ENCODE measurements around the gene ZNF341. TPM values are rescaled to one million over a fixed set of nuclear protein-coding genes. Genes with fewer than 3 reads are reported as not detected.
"Not testable (repeated sequence)": the region's sequence is repeated elsewhere in the genome, so short reads cannot be mapped to it uniquely, and the experiment has no call there.

ZNF341 gene
- polyA plus RNA-seq, 1 donor, result 3.3 TPM

GRCh38 chr20:33751775-33752174 is 20.0 kb downstream of the ZNF341 start:
- no CpG with 5 or more reads among the region's 4 CpGs for WGBS (ENCODE audit: insufficient coverage, low lambda C conversion rate)
- no peaks in the 10 kb centered on the region for H3K9me3 ChIP-seq (ENCODE audit: control insufficient read depth, low read depth, low read length)
- H3K27ac ChIP-seq (ENCODE audit: low read length), result no peak overlapping the region
- DNase-seq, result no peak
- no peaks in the 10 kb centered on the region for H3K4me1 ChIP-seq (ENCODE audit: control insufficient read depth, insufficient read depth, low read length)
- peaks cover 10% of the 10 kb centered on the region for H3K36me3 ChIP-seq (ENCODE audit: control insufficient read depth, insufficient read depth, low read length)
- H3K27me3 ChIP-seq (ENCODE audit: control insufficient read depth, insufficient read depth, low read length), result no peaks in the 10 kb centered on the region
- H3K4me3 ChIP-seq (ENCODE audit: low read length), result no peak overlapping the region

DNA sequence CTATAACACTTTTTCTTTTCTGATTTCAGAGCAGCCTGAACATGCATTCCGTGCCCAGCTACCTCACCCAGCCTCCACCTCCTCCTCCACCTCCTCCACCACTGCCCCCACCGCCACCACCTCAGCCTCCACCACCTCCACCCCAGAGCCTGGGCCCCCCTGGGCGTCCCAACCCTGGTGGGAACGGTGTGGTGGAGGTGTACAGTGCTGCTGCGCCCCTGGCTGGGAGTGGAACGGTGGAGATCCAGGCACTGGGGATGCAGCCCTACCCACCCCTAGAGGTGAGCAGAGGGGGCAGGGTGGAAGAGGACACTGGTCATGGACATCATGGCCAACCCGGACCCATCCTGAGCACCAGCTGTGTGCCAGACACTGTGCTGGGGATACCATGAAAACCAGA is 21.3 kb downstream of the ZNF341 start:
- H3K36me3 ChIP-seq (ENCODE audit: control insufficient read depth, insufficient read depth, low read length), result peaks cover 17% of the 10 kb centered on the region
- no peaks in the 10 kb centered on the region for H3K4me1 ChIP-seq (ENCODE audit: control insufficient read depth, insufficient read depth, low read length)
- no peak for DNase-seq
- H3K27ac ChIP-seq (ENCODE audit: low read length), result no peak overlapping the region
- no CpG with 5 or more reads among the region's 7 CpGs for WGBS (ENCODE audit: insufficient coverage, low lambda C conversion rate)
- no peak overlapping the region for H3K4me3 ChIP-seq (ENCODE audit: low read length)
- no peaks in the 10 kb centered on the region for H3K27me3 ChIP-seq (ENCODE audit: control insufficient read depth, insufficient read depth, low read length)
- peaks cover 4% of the 10 kb centered on the region for H3K9me3 ChIP-seq (ENCODE audit: control insufficient read depth, low read depth, low read length)

DNA sequence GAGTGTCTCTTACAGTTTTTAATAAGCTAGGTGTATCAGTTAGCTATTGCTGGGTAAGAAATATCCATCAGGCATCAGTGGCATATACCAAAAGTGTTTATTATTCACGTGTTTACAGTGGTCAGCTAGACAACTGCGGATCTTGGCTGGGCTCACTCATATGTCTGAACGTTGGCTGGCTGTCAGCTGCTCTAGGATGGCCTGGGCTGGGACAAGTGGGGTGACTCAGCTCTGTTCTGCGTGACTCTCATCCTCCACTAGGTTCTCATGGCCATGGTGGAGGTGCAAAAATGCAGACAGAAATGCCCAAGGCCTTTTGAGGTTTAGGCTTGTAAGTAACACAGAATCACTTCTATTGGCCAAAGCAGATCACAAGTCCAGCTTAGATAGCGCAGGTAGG is 22.0 kb downstream of the ZNF341 start:
- H3K27me3 ChIP-seq (ENCODE audit: control insufficient read depth, insufficient read depth, low read length), result no peaks in the 10 kb centered on the region
- H3K36me3 ChIP-seq (ENCODE audit: control insufficient read depth, insufficient read depth, low read length), result peaks cover 16% of the 10 kb centered on the region
- H3K9me3 ChIP-seq (ENCODE audit: control insufficient read depth, low read depth, low read length), result peaks cover 4% of the 10 kb centered on the region
- DNase-seq, result no peak
- no peak overlapping the region for H3K27ac ChIP-seq (ENCODE audit: low read length)
- WGBS (ENCODE audit: insufficient coverage, low lambda C conversion rate), result no CpG with 5 or more reads among the region's 5 CpGs
- H3K4me1 ChIP-seq (ENCODE audit: control insufficient read depth, insufficient read depth, low read length), result no peaks in the 10 kb centered on the region
- no peak overlapping the region for H3K4me3 ChIP-seq (ENCODE audit: low read length)

- H3K27me3 ChIP-seq (ENCODE audit: control insufficient read depth, insufficient read depth, low read length); H3K4me3 ChIP-seq (ENCODE audit: low read length); DNase-seq; H3K9me3 ChIP-seq (ENCODE audit: control insufficient read depth, low read depth, low read length); H3K4me1 ChIP-seq (ENCODE audit: control insufficient read depth, insufficient read depth, low read length); H3K27ac ChIP-seq (ENCODE audit: low read length): not testable (repeated sequence)
- WGBS (ENCODE audit: insufficient coverage, low lambda C conversion rate), result no CpG with 5 or more reads among the region's 10 CpGs
- H3K36me3 ChIP-seq (ENCODE audit: control insufficient read depth, insufficient read depth, low read length), result peaks cover 14% of the 10 kb centered on the region
These were observed 24.2 kb downstream of the ZNF341 start for GRCh38 chr20:33755936-33756490.

DNA sequence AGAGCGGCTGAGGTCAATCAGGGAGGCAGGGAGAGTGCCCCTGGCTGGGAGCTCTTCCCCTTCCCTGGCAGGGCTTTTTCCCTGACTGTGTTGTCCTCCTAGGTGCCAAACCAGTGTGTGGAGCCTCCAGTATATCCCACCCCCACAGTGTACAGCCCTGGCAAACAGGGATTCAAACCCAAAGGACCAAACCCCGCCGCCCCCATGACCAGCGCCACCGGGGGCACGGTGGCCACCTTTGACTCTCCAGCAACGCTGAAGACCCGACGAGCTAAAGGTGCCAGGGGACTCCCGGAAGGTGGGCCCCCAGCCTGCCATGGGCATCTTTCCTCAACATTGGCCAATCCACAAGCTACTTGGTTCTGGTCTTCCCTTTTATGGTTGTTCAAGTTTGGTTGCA is 25.2 kb downstream of the ZNF341 start:
- DNase-seq, result no peak
- H3K36me3 ChIP-seq (ENCODE audit: control insufficient read depth, insufficient read depth, low read length), result peaks cover 16% of the 10 kb centered on the region
- no CpG with 5 or more reads among the region's 10 CpGs for WGBS (ENCODE audit: insufficient coverage, low lambda C conversion rate)
- H3K27ac ChIP-seq (ENCODE audit: low read length), result no peak overlapping the region
- no peaks in the 10 kb centered on the region for H3K27me3 ChIP-seq (ENCODE audit: control insufficient read depth, insufficient read depth, low read length)
- no peak overlapping the region for H3K4me3 ChIP-seq (ENCODE audit: low read length)
- no peaks in the 10 kb centered on the region for H3K4me1 ChIP-seq (ENCODE audit: control insufficient read depth, insufficient read depth, low read length)
- H3K9me3 ChIP-seq (ENCODE audit: control insufficient read depth, low read depth, low read length), result peaks cover 4% of the 10 kb centered on the region

- Histone ChIP-seq H3K4me1 (ENCODE audit: control insufficient read depth, insufficient read depth, low read length) (no peaks in the 10 kb centered on the region), H3K9me3 (ENCODE audit: control insufficient read depth, low read depth, low read length) (peaks cover 4% of the 10 kb centered on the region), H3K27ac (ENCODE audit: low read length) (no peak overlapping the region), H3K27me3 (ENCODE audit: control insufficient read depth, insufficient read depth, low read length) (no peaks in the 10 kb centered on the region), H3K4me3 (ENCODE audit: low read length) (no peak overlapping the region), H3K36me3 (ENCODE audit: control insufficient read depth, insufficient read depth, low read length) (peaks cover 16% of the 10 kb centered on the region)
- DNase-seq, result no peak
- WGBS (ENCODE audit: insufficient coverage, low lambda C conversion rate), result no CpG with 5 or more reads among the region's 1 CpG
These were observed 25.7 kb downstream of the ZNF341 start for GRCh38 chr20:33757458-33757857.

- no peaks in the 10 kb centered on the region for H3K4me1 ChIP-seq (ENCODE audit: control insufficient read depth, insufficient read depth, low read length)
- no CpG with 5 or more reads among the region's 13 CpGs for WGBS (ENCODE audit: insufficient coverage, low lambda C conversion rate)
- H3K27me3 ChIP-seq (ENCODE audit: control insufficient read depth, insufficient read depth, low read length), result no peaks in the 10 kb centered on the region
- H3K4me3 ChIP-seq (ENCODE audit: low read length), result no peak overlapping the region
- DNase-seq, result no peak
- no peak overlapping the region for H3K27ac ChIP-seq (ENCODE audit: low read length)
- H3K9me3 ChIP-seq (ENCODE audit: control insufficient read depth, low read depth, low read length), result peaks cover 4% of the 10 kb centered on the region
- H3K36me3 ChIP-seq (ENCODE audit: control insufficient read depth, insufficient read depth, low read length), result peaks cover 9% of the 10 kb centered on the region
These were observed 30.0 kb downstream of the ZNF341 start for GRCh38 chr20:33761698-33762250.

GRCh38 chr20:33765099-33765498 is 33.3 kb downstream of the ZNF341 start:
- no peaks in the 10 kb centered on the region for H3K9me3 ChIP-seq (ENCODE audit: control insufficient read depth, low read depth, low read length)
- DNase-seq, result no peak
- H3K27me3 ChIP-seq (ENCODE audit: control insufficient read depth, insufficient read depth, low read length), result no peaks in the 10 kb centered on the region
- H3K27ac ChIP-seq (ENCODE audit: low read length), result no peak overlapping the region
- no peak overlapping the region for H3K4me3 ChIP-seq (ENCODE audit: low read length)
- peaks cover 2% of the 10 kb centered on the region for H3K36me3 ChIP-seq (ENCODE audit: control insufficient read depth, insufficient read depth, low read length)
- WGBS (ENCODE audit: insufficient coverage, low lambda C conversion rate), result no CpG with 5 or more reads among the region's 2 CpGs
- H3K4me1 ChIP-seq (ENCODE audit: control insufficient read depth, insufficient read depth, low read length), result no peaks in the 10 kb centered on the region

DNA sequence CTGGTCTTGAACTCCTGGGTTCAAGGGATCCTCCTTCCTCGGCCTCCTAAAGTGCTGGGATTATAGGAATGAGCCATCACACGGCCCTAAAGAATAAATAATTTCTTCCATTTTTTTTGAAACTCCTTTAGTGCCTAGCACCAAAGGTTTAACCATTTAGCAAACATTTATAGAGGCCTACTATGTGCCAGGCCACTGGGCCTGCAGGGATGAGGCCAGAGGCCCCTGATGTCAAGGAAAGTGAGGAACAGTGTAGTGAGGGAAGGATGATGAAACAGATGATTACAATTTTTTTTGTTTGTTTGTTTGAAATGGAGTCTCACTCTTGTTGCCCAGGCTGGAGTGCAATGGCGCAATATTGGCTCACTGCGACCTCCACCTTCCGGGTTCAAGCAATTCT is 33.8 kb downstream of the ZNF341 start:
- H3K27me3 ChIP-seq (ENCODE audit: control insufficient read depth, insufficient read depth, low read length), result no peaks in the 10 kb centered on the region
- no peak overlapping the region for H3K4me3 ChIP-seq (ENCODE audit: low read length)
- DNase-seq, result no peak
- peaks cover 2% of the 10 kb centered on the region for H3K36me3 ChIP-seq (ENCODE audit: control insufficient read depth, insufficient read depth, low read length)
- H3K4me1 ChIP-seq (ENCODE audit: control insufficient read depth, insufficient read depth, low read length), result no peaks in the 10 kb centered on the region
- no CpG with 5 or more reads among the region's 5 CpGs for WGBS (ENCODE audit: insufficient coverage, low lambda C conversion rate)
- no peak overlapping the region for H3K27ac ChIP-seq (ENCODE audit: low read length)
- no peaks in the 10 kb centered on the region for H3K9me3 ChIP-seq (ENCODE audit: control insufficient read depth, low read depth, low read length)

GRCh38 chr20:33766686-33767085 is 34.9 kb downstream of the ZNF341 start:
- no peaks in the 10 kb centered on the region for H3K4me1 ChIP-seq (ENCODE audit: control insufficient read depth, insufficient read depth, low read length)
- H3K27ac ChIP-seq (ENCODE audit: low read length), result no peak overlapping the region
- DNase-seq, result no peak
- no peaks in the 10 kb centered on the region for H3K9me3 ChIP-seq (ENCODE audit: control insufficient read depth, low read depth, low read length)
- peaks cover 2% of the 10 kb centered on the region for H3K36me3 ChIP-seq (ENCODE audit: control insufficient read depth, insufficient read depth, low read length)
- H3K27me3 ChIP-seq (ENCODE audit: control insufficient read depth, insufficient read depth, low read length), result no peaks in the 10 kb centered on the region
- no CpG with 5 or more reads among the region's 9 CpGs for WGBS (ENCODE audit: insufficient coverage, low lambda C conversion rate)
- H3K4me3 ChIP-seq (ENCODE audit: low read length), result no peak overlapping the region

GRCh38 chr20:33767777-33768138 is 36.0 kb downstream of the ZNF341 start:
- Histone ChIP-seq H3K36me3 (ENCODE audit: control insufficient read depth, insufficient read depth, low read length) (no peaks in the 10 kb centered on the region), H3K9me3 (ENCODE audit: control insufficient read depth, low read depth, low read length) (no peaks in the 10 kb centered on the region), H3K27me3 (ENCODE audit: control insufficient read depth, insufficient read depth, low read length) (no peaks in the 10 kb centered on the region), H3K27ac (ENCODE audit: low read length) (no peak overlapping the region), H3K4me3 (ENCODE audit: low read length) (no peak overlapping the region), H3K4me1 (ENCODE audit: control insufficient read depth, insufficient read depth, low read length) (no peaks in the 10 kb centered on the region)
- WGBS (ENCODE audit: insufficient coverage, low lambda C conversion rate), result no CpG with 5 or more reads among the region's 2 CpGs
- DNase-seq, result no peak
